Measurements from ENCODE around the gene HGD. TPM values are rescaled to one million over a fixed set of nuclear protein-coding genes. Genes with fewer than 3 reads are reported as not detected.

HGD gene
- total RNA-seq, 1 donor from 2014 or later, result 0.52 TPM

GRCh38 chr3:120587332-120587975, 94.6 kb downstream of the HGD start:
- no peaks in the 10 kb centered on the region for H3K27me3 Mint-ChIP-seq (ENCODE audit: low read depth, unreplicated experiment)
- H3K27ac Mint-ChIP-seq (ENCODE audit: unreplicated experiment), result no peak overlapping the region
- no peaks in the 10 kb centered on the region for H3K27me3 ChIP-seq (ENCODE audit: insufficient read depth, low read length)
- H3K36me3 ChIP-seq (ENCODE audit: insufficient read depth, low read length), result no peaks in the 10 kb centered on the region
- H3K79me2 ChIP-seq (ENCODE audit: insufficient read depth, low read length), result no peaks in the 10 kb centered on the region
- no peak for DNase-seq (ENCODE audit: low read depth)
- H3K9ac ChIP-seq (ENCODE audit: low read length), result no peak overlapping the region
- TF ChIP-seq EZH2 (IDR thresholded peaks at IDR 0.05; ENCODE audit: insufficient read depth, low read length), result no peak
- TF ChIP-seq CTCF (IDR thresholded peaks at IDR 0.05; ENCODE audit: insufficient read depth, low read depth, low read length), result no peak
- no peak overlapping the region for H3K27ac ChIP-seq (ENCODE audit: low read depth, low read length)
- H3K9me3 ChIP-seq (ENCODE audit: insufficient read depth, low read depth, low read length), result no peaks in the 10 kb centered on the region
- H3K4me1 ChIP-seq (ENCODE audit: insufficient read depth, low read length), result no peaks in the 10 kb centered on the region
- no peaks in the 10 kb centered on the region for H3K36me3 Mint-ChIP-seq (ENCODE audit: low read depth, unreplicated experiment)
- H3K4me3 ChIP-seq (ENCODE audit: insufficient read depth, low read depth, low read length), result no peak overlapping the region
- no peak for FAIRE-seq
- no peaks in the 10 kb centered on the region for H4K20me1 ChIP-seq (ENCODE audit: insufficient read depth, low read length)
- H3K4me2 ChIP-seq (ENCODE audit: low read length), result no peak overlapping the region
- H2AFZ ChIP-seq (ENCODE audit: low read depth, low read length), result no peak overlapping the region
- no peak overlapping the region for H3K4me3 Mint-ChIP-seq (ENCODE audit: unreplicated experiment)
- H3K4me1 Mint-ChIP-seq (ENCODE audit: low read depth, unreplicated experiment), result no peaks in the 10 kb centered on the region
- no peaks in the 10 kb centered on the region for H3K9me3 Mint-ChIP-seq (ENCODE audit: unreplicated experiment)

Other genes with a start within 250 kb of the HGD start
- 1,010 and 1,056 TPM in 2 replicates for gene FSTL1, start 231.2 kb downstream of the HGD start, total RNA-seq
- 107 and 109 TPM in 2 replicates for gene NDUFB4, start 85.9 kb downstream of the HGD start, total RNA-seq
- gene RABL3, start 60.3 kb upstream of the HGD start, total RNA-seq, result 16.8 and 17.1 TPM in 2 replicates
- 28.8 and 31.6 TPM in 2 replicates for gene GTF2E1, start 60.5 kb upstream of the HGD start, total RNA-seq
- gene STXBP5L, start 226.0 kb upstream of the HGD start, total RNA-seq, result 1.6 and 2.1 TPM in 2 replicates

Measured in astrocyte (in vitro differentiated cells and primary cell).